ENCODE data around the gene MEIS1. TPM values are rescaled to one million over a fixed set of nuclear protein-coding genes. Genes with fewer than 3 reads are reported as not detected.

MEIS1 gene
- total RNA-seq, 4 donors from 2014 or later, result 9.2 to 22.6 (median 18.8) TPM

DNA sequence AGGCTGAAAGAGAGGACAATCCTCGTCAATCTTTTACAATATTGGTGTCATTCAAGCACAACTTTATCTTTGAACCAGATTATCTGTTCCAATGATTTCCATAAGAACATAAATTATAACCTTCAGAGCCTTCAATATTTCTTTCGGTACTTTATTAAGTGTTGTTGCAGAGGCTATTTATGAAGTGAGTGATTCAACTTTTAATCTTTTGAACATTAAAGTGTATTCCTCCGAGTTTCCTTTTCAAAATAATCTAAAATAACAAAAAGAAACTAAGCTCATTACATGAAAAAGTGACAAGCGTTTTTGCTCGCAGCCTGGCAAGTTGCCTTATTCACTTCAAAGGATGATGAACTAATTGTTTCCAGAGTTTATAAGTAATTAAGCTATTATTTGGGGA is 149.0 kb downstream of the MEIS1 start:
- DNase-seq (ENCODE audit: low spot score in 2 of 2), result no peak
- intact Hi-C loops (cut with DNase I; ENCODE audit: low total_unique reads), result no loop called here
- TF ChIP-seq POLR2A (IDR thresholded peaks at IDR 0.05), result no peak
- TF ChIP-seq, protein P1, sequence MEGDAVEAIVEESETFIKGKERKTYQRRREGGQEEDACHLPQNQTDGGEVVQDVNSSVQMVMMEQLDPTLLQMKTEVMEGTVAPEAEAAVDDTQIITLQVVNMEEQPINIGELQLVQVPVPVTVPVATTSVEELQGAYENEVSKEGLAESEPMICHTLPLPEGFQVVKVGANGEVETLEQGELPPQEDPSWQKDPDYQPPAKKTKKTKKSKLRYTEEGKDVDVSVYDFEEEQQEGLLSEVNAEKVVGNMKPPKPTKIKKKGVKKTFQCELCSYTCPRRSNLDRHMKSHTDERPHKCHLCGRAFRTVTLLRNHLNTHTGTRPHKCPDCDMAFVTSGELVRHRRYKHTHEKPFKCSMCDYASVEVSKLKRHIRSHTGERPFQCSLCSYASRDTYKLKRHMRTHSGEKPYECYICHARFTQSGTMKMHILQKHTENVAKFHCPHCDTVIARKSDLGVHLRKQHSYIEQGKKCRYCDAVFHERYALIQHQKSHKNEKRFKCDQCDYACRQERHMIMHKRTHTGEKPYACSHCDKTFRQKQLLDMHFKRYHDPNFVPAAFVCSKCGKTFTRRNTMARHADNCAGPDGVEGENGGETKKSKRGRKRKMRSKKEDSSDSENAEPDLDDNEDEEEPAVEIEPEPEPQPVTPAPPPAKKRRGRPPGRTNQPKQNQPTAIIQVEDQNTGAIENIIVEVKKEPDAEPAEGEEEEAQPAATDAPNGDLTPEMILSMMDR (IDR thresholded peaks at IDR 0.05), result no peak
- H3K4me3 ChIP-seq (ENCODE audit: low read depth, poor library complexity, severe bottlenecking), result no peak overlapping the region
- 25 to 36% methylated on average over 5 of the region's 5 CpGs for WGBS, 2 donors

DNA sequence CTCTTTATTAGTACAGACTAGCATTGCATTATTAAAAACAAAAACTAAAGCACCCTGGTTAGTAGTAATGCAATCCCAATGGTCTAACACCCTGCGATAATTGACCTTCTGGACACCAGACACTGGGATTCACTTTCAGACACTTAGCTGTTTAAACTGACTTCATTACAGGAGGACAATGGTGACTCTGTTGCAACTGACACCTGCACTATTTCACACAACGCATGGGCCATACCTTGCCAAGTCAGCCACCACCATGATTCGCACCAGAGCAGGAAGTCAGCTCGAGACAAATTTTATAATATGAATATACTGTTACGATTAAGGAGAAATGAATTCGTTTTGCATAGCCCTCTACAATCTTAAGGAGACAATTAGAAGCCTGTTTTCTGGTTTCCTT is 150.7 kb downstream of the MEIS1 start:
- intact Hi-C loops (cut with DNase I; ENCODE audit: low total_unique reads), result no loop called here
- TF ChIP-seq POLR2A (IDR thresholded peaks at IDR 0.05), result no peak
- TF ChIP-seq, protein P1 (IDR thresholded peaks at IDR 0.05), result no peak
- no peak for DNase-seq (ENCODE audit: low spot score in 2 of 2)
- 67 to 76% methylated on average over 6 of the region's 6 CpGs for WGBS, 2 donors
- no peak overlapping the region for H3K4me3 ChIP-seq (ENCODE audit: low read depth, poor library complexity, severe bottlenecking)

DNA sequence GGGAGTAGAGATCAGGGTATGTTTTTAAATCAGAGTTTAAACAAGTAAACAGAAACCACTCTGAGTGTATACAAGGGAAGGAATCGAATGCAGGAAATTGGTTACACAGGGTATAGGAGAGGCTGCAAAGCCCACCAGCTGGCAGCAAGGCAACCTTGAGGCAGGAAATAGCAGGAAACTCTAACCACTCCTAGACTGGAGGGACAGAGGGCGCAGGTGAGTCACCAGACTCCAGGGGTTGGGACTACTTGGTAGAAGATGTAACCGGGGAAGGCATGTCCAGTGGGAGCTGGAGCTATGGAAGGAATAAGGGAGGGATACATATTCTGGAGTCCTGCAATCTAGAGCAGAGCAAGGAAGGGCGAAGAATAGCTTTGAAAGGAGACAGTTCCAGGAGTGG is 152.3 kb downstream of the MEIS1 start:
- intact Hi-C loops (cut with DNase I; ENCODE audit: low total_unique reads), result no loop called here
- no peak overlapping the region for H3K4me3 ChIP-seq (ENCODE audit: low read depth, poor library complexity, severe bottlenecking)
- DNase-seq (ENCODE audit: low spot score in 2 of 2), result no peak
- TF ChIP-seq POLR2A (IDR thresholded peaks at IDR 0.05), result no peak
- TF ChIP-seq, protein P1 (IDR thresholded peaks at IDR 0.05), result no peak
- 74 to 76% methylated on average over 4 of the region's 4 CpGs for WGBS, 2 donors

DNA sequence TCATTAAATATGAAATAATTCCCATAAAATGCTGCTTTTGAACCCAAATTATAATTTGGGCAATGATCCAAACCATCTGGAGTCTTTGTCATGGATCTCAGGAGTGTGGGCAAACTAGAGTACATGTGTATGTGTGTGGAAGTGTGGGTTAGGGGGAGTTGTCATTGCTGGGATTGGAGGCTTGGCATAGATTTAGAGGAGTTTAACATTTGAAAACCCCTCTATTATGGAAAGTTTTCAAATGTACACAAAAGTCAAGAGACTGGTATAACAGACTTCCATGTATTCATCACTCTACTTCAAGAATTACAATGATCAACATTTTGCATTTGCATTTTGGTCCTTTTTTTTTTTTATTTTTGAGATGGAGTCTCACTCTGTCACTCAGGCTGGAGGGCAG is 159.1 kb downstream of the MEIS1 start:
- intact Hi-C loops (cut with DNase I; ENCODE audit: low total_unique reads), result no loop called here
- DNase-seq (ENCODE audit: low spot score in 2 of 2), result no peak
- H3K4me3 ChIP-seq (ENCODE audit: low read depth, poor library complexity, severe bottlenecking), result no peak overlapping the region
- TF ChIP-seq, protein P1 (IDR thresholded peaks at IDR 0.05), result no peak

GRCh38 chr2:66595556-66595955 is 160.6 kb downstream of the MEIS1 start:
- 52 to 60% methylated on average over 2 of the region's 2 CpGs for WGBS, 2 donors
- DNase-seq (ENCODE audit: low spot score in 2 of 2), result no peak
- intact Hi-C loops (cut with DNase I; ENCODE audit: low total_unique reads), result no loop called here
- no peak overlapping the region for H3K4me3 ChIP-seq (ENCODE audit: low read depth, poor library complexity, severe bottlenecking)
- TF ChIP-seq, protein P1 (IDR thresholded peaks at IDR 0.05), result no peak

DNA sequence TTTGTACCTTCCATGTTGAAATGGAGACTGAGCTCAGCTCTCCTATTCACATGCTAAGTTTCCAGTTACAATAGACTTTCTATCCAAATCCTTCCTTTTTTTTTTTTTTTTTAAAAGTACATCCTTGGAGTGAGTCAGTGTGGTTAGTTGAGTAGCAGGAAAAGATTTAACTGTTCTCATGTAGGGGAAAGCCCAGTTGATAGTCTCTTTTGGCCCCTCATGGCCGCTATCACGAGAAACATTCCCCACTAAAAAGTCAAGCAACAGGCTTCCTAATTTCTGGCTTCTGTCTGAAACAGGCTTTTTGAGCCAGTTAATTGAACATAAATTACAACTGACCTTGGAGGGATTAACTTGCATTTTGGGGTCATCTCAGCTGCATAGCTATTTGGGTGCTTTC is 161.3 kb downstream of the MEIS1 start:
- TF ChIP-seq, protein P1 (IDR thresholded peaks at IDR 0.05), result no peak
- TF ChIP-seq POLR2A (IDR thresholded peaks at IDR 0.05), result no peak
- DNase-seq (ENCODE audit: low spot score in 2 of 2), result no peak
- H3K4me3 ChIP-seq (ENCODE audit: low read depth, poor library complexity, severe bottlenecking), result no peak overlapping the region
- intact Hi-C loops (cut with DNase I; ENCODE audit: low total_unique reads), result no loop called here
- 85 to 93% methylated on average over 2 of the region's 2 CpGs for WGBS, 2 donors

Measured in lower leg skin (tissue), 4 donors.